MG63 (cell line): ENCODE results near the gene ALOXE3. TPM values are rescaled to one million over a fixed set of nuclear protein-coding genes. Genes with fewer than 3 reads are reported as not detected.

ENCODE experiments used
- DNase-seq: peaks from one replicate; pipeline ENCODE4 v3.0.0-alpha.2; 2020
- H3K27me3 ChIP-seq: fragments of 250-450 bp; sonication (Bioruptor Pico); 2 replicates; pipeline ENCODE4 v1.5.1; 2020; ENCODE audit warnings: mild to moderate bottlenecking, moderate library complexity
- H3K36me3 ChIP-seq: fragments of 250-450 bp; sonication (Bioruptor Pico); 2 replicates; pipeline ENCODE4 v1.5.1; 2020; ENCODE audit warnings: mild to moderate bottlenecking, moderate library complexity
- H3K4me3 ChIP-seq: fragments of 250-450 bp; sonication (Bioruptor Pico); 2 replicates; pipeline ENCODE4 v1.5.1; 2020; ENCODE audit warnings: mild to moderate bottlenecking, moderate library complexity
- H3K9me3 ChIP-seq: fragments of 250-450 bp; sonication (Bioruptor Pico); 2 replicates; pipeline ENCODE4 v1.5.1; 2020; ENCODE audit warnings: mild to moderate bottlenecking, moderate library complexity
- total RNA-seq: library from RNA; depleted of rRNA; stranded (reverse); fragments of >200 nt; shearing (Covaris generic); gene quantifications from 2 replicates; pipeline ENCODE4 v1.2.3, GENCODE V29; 2014; ENCODE audit warnings: low replicate concordance

Gene ALOXE3
- total RNA-seq, 1 experiment from 2014 or later = not detected

GRCh38 chr17:8133399-8133798 is 15.1 kb upstream of the ALOXE3 start:
- Histone ChIP-seq H3K9me3 (no peaks in the 10 kb centered on the region), H3K4me3 (no peak overlapping the region), H3K27me3 (no peaks in the 10 kb centered on the region), H3K36me3 (no peaks in the 10 kb centered on the region)
- no peak for DNase-seq

GRCh38 chr17:8131844-8132441 is 13.6 kb upstream of the ALOXE3 start:
- Histone ChIP-seq H3K27me3 (no peaks in the 10 kb centered on the region), H3K4me3 (no peak overlapping the region), H3K9me3 (no peaks in the 10 kb centered on the region), H3K36me3 (no peaks in the 10 kb centered on the region)
- no peak for DNase-seq

DNA sequence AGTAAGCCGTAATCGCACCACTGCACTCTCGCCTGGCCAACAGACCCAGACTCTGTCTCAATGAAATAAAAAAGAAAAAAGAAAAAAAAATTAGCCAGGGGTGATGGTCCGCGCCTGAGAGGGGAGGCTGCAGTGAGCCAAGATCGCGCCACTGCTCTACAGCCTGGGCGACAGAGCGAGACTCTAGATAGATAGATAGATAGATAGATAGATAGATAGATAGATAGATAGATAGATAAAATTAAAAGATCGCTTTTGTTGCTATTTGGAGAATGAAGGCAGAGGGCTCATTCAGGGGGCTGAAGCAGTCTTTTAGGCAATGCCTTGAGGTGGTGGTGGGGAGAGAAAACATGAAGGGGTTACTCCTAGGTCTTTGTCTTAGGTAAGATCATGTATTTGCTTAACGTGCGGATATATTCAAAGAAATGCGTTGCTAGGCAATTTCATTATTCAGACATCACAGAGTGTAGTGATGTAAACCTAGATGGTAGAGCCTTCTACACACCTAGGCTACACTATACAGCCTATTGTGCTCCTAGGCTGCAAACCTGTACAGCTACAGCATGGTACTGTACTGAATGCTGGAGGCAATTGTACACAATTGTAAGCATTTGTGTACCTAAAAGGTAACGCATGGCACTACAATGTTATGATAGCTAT is 9.9 kb upstream of the ALOXE3 start:
- H3K4me3 ChIP-seq = peak overlapping the region; percentile 80; the same call in 1 of the 2 replicates
- H3K27me3 ChIP-seq = peaks cover 22% of the 10 kb centered on the region
- H3K36me3 ChIP-seq = no peaks in the 10 kb centered on the region
- H3K9me3 ChIP-seq = no peaks in the 10 kb centered on the region
- DNase-seq = no peak

- peak overlapping the region; percentile 80 for H3K4me3 ChIP-seq
- H3K27me3 ChIP-seq = peaks cover 28% of the 10 kb centered on the region
- H3K9me3 ChIP-seq = no peaks in the 10 kb centered on the region
- DNase-seq = peak; percentile 62
- H3K36me3 ChIP-seq = no peaks in the 10 kb centered on the region
These were observed 8.3 kb upstream of the ALOXE3 start for GRCh38 chr17:8126491-8127066.

DNA sequence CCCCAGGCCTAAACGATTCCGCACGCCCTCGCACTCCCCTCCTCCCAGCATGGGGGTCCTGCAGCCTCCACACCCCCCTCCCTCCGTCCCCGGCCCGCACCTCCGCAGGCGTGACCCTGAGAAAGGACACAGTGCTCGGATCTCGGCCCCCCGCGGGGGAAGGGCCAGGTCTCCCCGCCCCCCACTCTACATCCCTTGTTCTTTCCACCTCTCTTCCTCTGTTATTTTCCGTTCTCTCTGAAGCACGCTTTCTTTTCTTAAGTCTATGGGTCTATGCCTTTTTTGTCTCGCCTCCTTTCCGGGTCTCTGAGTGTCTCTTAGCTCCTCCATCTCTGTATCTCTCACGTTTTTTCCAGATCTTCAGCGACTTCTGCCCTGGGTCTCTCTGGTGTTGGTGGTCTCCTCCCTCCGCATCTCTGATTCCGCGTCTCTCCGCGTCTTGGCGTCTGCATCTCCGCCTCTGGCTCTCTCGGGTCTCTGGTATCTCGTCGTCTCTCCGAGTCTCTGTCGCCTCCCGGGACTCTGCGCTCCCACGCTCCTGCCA is 7.7 kb upstream of the ALOXE3 start:
- peak overlapping the region; percentile 80 for H3K4me3 ChIP-seq
- H3K27me3 ChIP-seq = peaks cover 28% of the 10 kb centered on the region
- H3K36me3 ChIP-seq = no peaks in the 10 kb centered on the region
- H3K9me3 ChIP-seq = no peaks in the 10 kb centered on the region
- DNase-seq = peak; percentile 36

DNA sequence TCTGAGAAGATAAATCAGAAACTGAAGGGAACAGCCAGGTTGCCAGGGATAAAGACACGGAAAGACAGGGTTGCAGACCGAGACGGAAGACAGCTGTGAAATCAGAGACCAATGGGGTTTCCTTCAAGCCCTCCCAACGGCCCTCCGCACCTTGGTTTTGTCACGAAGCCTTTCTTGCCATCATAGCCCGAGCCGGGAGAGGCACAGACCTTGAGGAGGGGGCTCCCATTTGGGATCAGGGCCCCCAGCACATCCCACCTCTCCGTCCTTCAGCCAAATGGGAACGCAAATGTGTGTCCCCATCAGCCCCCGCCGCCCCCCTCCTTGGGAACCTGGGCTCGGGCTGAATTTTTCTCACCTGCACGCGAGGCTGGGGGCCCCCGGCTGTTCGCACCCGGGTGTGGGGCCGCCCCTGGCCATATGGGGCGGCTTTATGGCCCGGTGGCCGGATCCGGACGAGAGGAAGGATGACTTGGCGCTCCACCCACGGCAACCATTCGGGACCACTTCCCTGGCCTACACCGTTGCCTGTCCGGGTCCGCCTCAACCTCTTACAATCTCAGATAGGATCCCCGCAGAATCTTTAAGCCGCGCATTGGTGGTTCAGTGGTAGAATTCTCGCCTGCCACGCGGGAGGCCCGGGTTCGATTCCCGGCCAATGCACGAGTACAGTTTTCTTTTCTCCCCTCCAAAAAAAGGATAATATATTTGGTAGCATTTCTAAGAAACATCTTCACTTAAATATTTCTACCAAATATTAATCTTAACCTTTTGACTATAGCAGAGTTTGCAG is 7.0 kb upstream of the ALOXE3 start:
- DNase-seq = peak; percentile 68
- peak overlapping the region; percentile 80 for H3K4me3 ChIP-seq
- H3K36me3 ChIP-seq = no peaks in the 10 kb centered on the region
- H3K27me3 ChIP-seq = peaks cover 28% of the 10 kb centered on the region
- no peaks in the 10 kb centered on the region for H3K9me3 ChIP-seq

DNA sequence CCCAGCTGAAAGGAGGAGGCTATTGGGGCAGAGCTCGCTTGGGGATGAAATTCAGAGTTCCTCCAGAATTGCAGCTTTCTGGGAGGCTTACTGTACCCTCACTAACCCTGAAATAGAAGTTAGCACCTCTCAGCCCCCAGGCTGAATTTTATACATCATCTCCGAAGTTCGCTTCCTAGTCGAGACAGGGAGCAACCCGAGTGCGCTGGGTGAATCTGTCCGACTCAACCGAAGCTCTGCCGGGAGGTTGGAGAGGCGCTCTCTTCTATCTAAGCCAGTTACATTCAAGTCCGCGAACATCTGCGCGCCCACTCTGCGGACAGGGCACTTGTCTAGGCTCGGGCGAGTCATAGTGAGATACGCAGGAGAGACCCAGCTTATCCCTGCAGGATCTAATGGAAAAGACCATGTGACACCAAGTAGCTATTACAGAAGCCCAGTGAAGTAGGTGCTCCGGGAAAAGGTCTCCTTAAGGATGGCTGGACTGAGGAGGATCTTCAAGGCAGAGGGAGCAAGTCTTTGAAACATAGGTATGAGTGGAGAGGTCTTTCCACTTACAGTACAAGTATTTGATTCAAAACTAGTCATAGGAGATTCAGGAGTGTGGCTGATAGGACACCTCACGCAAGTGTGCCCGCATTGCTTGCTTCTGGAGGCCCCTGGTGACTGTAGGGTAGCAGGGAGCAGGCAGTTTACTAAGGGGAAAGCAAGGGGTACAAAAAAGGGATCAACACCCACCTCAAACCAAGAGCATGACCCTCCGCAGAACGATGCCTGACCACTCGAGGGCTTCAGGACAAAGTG is 6.2 kb upstream of the ALOXE3 start:
- no peaks in the 10 kb centered on the region for H3K36me3 ChIP-seq
- H3K27me3 ChIP-seq = peaks cover 28% of the 10 kb centered on the region
- DNase-seq = no peak

DNA sequence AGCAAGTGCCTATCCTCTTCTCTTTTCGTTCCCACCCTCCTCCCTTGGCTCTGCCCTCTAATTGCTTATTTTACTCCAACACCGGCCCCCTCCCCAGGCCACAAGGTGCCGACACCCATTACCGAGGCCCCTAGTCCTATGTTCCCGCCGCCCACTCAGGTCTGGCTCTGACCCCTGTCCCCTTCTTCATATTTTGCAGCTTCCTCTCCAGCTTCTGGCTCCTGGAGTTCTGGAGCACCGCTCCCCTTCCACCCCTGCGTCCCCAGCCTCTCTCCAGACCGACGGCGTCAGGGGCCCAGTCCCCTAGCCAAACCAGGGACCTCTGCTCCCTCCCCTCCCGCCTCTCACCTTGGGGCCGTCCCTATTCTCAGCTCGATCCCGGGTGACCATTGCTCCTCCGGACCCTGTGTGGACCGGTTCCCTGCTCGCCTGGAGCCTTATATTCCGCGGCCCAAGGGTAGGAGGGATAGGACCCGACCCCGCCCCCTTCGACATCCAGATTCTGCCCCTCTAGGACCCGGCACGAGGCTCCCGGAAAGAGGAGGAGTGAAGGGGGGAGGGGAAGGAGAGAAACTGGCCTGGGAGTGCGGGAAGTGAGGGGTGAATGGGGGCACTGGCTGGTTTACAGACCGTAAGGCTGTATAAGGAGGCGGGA is 5.5 kb upstream of the ALOXE3 start, which contains the start of gene HES7:
HES7 (minus strand) TSS at position 412 of the 655 bp plus-strand sequence; CDS start at position 390, 22 bp downstream.
- Histone ChIP-seq H3K9me3 (no peaks in the 10 kb centered on the region), H3K36me3 (no peaks in the 10 kb centered on the region), H3K4me3 (peak within 1 kb of the TSS; percentile 80), H3K27me3 (peaks cover 28% of the 10 kb centered on the region)
- no peak for DNase-seq

More for the DNA sequence above, 6.2 kb upstream of the ALOXE3 start:
- Histone ChIP-seq H3K9me3 (no peaks in the 10 kb centered on the region), H3K4me3 (peak overlapping the region; percentile 80)

DNA sequence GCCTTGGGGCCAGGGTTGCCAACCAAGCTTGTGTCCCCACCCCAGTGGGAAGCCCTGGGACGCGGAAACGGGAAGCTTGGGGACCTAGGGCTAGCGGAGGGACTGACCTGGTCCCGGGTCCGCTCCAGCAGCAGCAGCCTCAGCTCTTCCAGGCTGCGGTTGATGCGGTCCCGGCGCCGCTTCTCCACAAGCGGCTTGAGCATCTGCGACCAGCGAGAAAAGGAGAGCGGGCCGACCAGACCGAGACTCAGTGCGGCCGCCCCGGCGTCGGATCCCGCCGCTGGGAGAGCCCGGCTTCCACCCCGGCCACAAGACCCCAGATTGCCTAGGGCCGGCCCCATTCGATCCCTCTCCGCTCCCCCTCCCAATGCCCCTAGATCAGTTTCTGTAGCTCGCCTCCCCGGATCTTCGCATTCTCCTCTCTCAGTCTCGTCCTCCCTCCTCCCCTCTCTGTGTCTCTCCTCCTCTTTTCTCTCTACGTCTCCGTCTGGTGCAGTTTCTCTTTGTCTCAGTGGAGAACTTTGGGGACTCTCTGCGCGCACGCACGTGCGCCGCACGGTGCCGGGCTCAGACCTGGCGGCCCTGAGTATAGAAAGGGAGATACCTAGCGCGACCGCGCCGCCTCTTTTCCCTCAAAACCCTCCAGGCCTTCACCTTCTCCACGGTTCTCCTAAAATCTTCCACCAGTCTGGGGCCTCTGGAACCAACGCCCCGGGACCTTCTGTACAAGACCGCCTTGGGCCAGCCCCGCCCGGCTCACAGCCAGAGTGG is 4.8 kb upstream of the ALOXE3 start:
- Histone ChIP-seq H3K4me3 (peak overlapping the region; percentile 80), H3K9me3 (no peaks in the 10 kb centered on the region), H3K27me3 (peaks cover 28% of the 10 kb centered on the region), H3K36me3 (no peaks in the 10 kb centered on the region)
- DNase-seq = peak; percentile 33

- H3K36me3 ChIP-seq = no peaks in the 10 kb centered on the region
- peak overlapping the region; percentile 80 for H3K4me3 ChIP-seq
- peak; percentile 27 for DNase-seq
- H3K9me3 ChIP-seq = no peaks in the 10 kb centered on the region
- H3K27me3 ChIP-seq = peaks cover 28% of the 10 kb centered on the region
These were observed 4.2 kb upstream of the ALOXE3 start for GRCh38 chr17:8122422-8122923.

GRCh38 chr17:8121681-8122421 is 3.5 kb upstream of the ALOXE3 start:
- peak overlapping the region; percentile 80 for H3K4me3 ChIP-seq
- DNase-seq = peak; percentile 70
- peaks cover 28% of the 10 kb centered on the region for H3K27me3 ChIP-seq
- no peaks in the 10 kb centered on the region for H3K36me3 ChIP-seq
- no peaks in the 10 kb centered on the region for H3K9me3 ChIP-seq

GRCh38 chr17:8121407-8121680 is 3.0 kb upstream of the ALOXE3 start:
- peaks cover 28% of the 10 kb centered on the region for H3K27me3 ChIP-seq

GRCh38 chr17:8120520-8121406 is 2.4 kb upstream of the ALOXE3 start:
- peak overlapping the region; percentile 80 for H3K4me3 ChIP-seq
- H3K9me3 ChIP-seq = no peaks in the 10 kb centered on the region
- DNase-seq = peak; percentile 74
- H3K36me3 ChIP-seq = no peaks in the 10 kb centered on the region
- H3K27me3 ChIP-seq = peaks cover 28% of the 10 kb centered on the region

More at GRCh38 chr17:8121407-8121680, 3.0 kb upstream of the ALOXE3 start:
- DNase-seq = no peak
- H3K4me3 ChIP-seq = peak overlapping the region; percentile 80
- no peaks in the 10 kb centered on the region for H3K36me3 ChIP-seq
- no peaks in the 10 kb centered on the region for H3K9me3 ChIP-seq
